Kidney epithelial cell (primary cell): Measurements from ENCODE around the gene SNX25. TPM values are rescaled to one million over a fixed set of nuclear protein-coding genes. Genes with fewer than 3 reads are reported as not detected.

Experiments used
- DNase-seq: peaks from one replicate; pipeline ENCODE4 v3.0.0-alpha.2; 2010; ENCODE audit warnings: low read depth
- H3K27me3 ChIP-seq: 2 replicates; pipeline ENCODE4 v1.6.0; 2011; ENCODE audit warnings: low read length; ENCODE audit not compliant: control insufficient read depth, insufficient read depth
- H3K36me3 ChIP-seq: 2 replicates; pipeline ENCODE4 v1.5.1; 2011; ENCODE audit warnings: low read length; ENCODE audit not compliant: control insufficient read depth, insufficient read depth
- H3K4me3 ChIP-seq: 2 replicates; pipeline ENCODE4 v1.5.1; 2011; ENCODE audit warnings: low read depth, mild to moderate bottlenecking, control low read depth, low read length
- total RNA-seq: library from RNA; depleted of rRNA; stranded (reverse); fragments of >200 nt; gene quantifications from 2 replicates; pipeline ENCODE4 v1.2.3, GENCODE V29; 2015
- TF ChIP-seq, protein P1 (sequence below): IDR thresholded peaks from 2 replicates; pipeline ENCODE4 v1.5.1; 2011; ENCODE audit warnings: mild to moderate bottlenecking, moderate library complexity, low read length, control low read depth, inconsistent platforms; ENCODE audit not compliant: insufficient read depth, poor library complexity, severe bottlenecking

The SNX25 gene
- total RNA-seq, 1 donor from 2014 or later: 15.5 TPM

- Histone ChIP-seq H3K27me3 (no peaks in the 10 kb centered on the region), H3K4me3 (no peak overlapping the region), H3K36me3 (no peaks in the 10 kb centered on the region)
- TF ChIP-seq, protein P1, sequence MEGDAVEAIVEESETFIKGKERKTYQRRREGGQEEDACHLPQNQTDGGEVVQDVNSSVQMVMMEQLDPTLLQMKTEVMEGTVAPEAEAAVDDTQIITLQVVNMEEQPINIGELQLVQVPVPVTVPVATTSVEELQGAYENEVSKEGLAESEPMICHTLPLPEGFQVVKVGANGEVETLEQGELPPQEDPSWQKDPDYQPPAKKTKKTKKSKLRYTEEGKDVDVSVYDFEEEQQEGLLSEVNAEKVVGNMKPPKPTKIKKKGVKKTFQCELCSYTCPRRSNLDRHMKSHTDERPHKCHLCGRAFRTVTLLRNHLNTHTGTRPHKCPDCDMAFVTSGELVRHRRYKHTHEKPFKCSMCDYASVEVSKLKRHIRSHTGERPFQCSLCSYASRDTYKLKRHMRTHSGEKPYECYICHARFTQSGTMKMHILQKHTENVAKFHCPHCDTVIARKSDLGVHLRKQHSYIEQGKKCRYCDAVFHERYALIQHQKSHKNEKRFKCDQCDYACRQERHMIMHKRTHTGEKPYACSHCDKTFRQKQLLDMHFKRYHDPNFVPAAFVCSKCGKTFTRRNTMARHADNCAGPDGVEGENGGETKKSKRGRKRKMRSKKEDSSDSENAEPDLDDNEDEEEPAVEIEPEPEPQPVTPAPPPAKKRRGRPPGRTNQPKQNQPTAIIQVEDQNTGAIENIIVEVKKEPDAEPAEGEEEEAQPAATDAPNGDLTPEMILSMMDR: no peak
- no peak for DNase-seq
Measured at GRCh38 chr4:185371702-185372101, 162.3 kb downstream of the SNX25 start.

DNA sequence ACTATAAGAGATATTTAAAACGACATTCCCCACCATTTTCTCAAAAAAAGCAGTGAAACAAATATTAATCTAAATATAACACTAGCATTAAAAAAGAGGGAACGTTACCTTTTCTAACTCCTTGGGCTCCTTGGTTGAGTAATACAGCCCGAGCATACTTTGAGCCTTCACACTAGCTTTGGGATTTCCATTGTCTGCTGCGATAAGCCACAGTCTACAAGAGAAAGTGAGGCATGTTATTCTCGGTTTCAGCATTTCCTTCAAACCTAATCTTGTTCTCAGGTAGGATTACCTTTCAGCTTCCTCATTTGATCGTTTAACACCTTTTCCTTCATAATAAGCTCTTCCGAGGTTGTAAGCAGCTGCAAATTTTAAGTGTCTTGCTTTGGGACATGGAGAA is 164.6 kb downstream of the SNX25 start:
- H3K27me3 ChIP-seq: no peaks in the 10 kb centered on the region
- DNase-seq: no peak
- H3K4me3 ChIP-seq: no peak overlapping the region
- no peaks in the 10 kb centered on the region for H3K36me3 ChIP-seq
- TF ChIP-seq, protein P1: no peak

DNA sequence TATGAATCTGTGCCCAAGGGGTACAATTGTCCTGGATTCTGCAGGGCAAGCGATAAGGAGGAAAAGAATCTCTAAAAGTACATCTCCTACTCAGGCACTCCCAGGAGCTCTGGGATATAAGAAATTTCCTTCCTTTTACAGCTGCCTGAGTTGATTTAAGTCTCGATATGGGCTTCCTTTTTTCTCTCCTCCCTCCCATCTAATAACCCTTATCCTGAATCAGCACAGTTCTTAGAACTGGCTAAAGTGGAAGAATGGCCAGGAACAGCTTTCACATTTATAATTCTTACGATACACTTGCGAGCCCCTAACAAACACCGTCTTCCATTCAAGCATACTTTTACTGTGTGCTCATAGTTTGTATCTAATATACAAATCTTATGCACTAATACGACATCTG is 165.2 kb downstream of the SNX25 start:
- no peak overlapping the region for H3K4me3 ChIP-seq

DNA sequence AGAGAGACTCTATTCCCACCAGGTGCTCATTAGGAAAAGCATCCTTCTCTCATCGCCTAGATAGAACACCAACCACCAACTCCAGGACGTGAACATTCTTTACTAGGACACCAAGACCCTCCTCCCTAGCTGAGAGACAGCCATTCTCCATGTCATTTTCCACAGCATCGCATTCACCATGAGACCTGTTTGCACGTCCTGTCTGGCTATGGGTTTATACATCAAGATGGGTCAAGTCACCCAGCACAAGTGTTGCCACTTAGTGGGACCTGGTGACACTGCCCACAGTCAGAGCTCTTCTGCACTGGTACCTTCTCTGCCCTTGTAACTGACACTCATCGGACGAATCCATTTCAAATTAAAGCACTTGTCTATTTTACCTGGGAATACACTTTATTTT is 168.9 kb downstream of the SNX25 start:
- Histone ChIP-seq H3K27me3 (no peaks in the 10 kb centered on the region), H3K36me3 (no peaks in the 10 kb centered on the region), H3K4me3 (no peak overlapping the region)
- DNase-seq: no peak
- TF ChIP-seq, protein P1: no peak

More for the DNA sequence above, 165.2 kb downstream of the SNX25 start:
- TF ChIP-seq, protein P1: no peak
- H3K27me3 ChIP-seq: no peaks in the 10 kb centered on the region
- DNase-seq: no peak
- no peaks in the 10 kb centered on the region for H3K36me3 ChIP-seq

- TF ChIP-seq, protein P1: no peak
- DNase-seq: no peak
- Histone ChIP-seq H3K27me3 (no peaks in the 10 kb centered on the region), H3K4me3 (no peak overlapping the region), H3K36me3 (no peaks in the 10 kb centered on the region)
Measured at GRCh38 chr4:185379326-185380295, 170.2 kb downstream of the SNX25 start.
